Lower leg skin (tissue), 3 donors: ENCODE results near the gene ARHGAP45.

Experiments used
- CTCF ChIP-seq, 3 donors: fragments of 450-650 bp; IDR thresholded peaks; one replicate each; pipeline ENCODE4 v1.5.1; 2016; ENCODE audit warnings: antibody characterized with exemption in 3 of 3, mild to moderate bottlenecking in 3 of 3, moderate library complexity in 2 of 3
- POLR2A ChIP-seq, 2 donors: fragments of 450-650 bp; IDR thresholded peaks; one replicate each; pipeline ENCODE4 v1.6.1; 2016 to 2017; ENCODE audit warnings: antibody characterized with exemption in 2 of 2, mild to moderate bottlenecking in 1 of 2, moderate library complexity in 1 of 2

- TF ChIP-seq CTCF (IDR thresholded peaks at IDR 0.05), result no peak
- TF ChIP-seq POLR2A (IDR thresholded peaks at IDR 0.05), result no peak
Measured at GRCh38 chr19:1089891-1090290, 22.9 kb downstream of the ARHGAP45 start.
